Measurements from ENCODE around the gene MYPOP. TPM values are rescaled to one million over a fixed set of nuclear protein-coding genes. Genes with fewer than 3 reads are reported as not detected.

MYPOP gene
- polyA plus RNA-seq, 3 donors: 0.08 to 5.9 (median 0.39) TPM

DNA sequence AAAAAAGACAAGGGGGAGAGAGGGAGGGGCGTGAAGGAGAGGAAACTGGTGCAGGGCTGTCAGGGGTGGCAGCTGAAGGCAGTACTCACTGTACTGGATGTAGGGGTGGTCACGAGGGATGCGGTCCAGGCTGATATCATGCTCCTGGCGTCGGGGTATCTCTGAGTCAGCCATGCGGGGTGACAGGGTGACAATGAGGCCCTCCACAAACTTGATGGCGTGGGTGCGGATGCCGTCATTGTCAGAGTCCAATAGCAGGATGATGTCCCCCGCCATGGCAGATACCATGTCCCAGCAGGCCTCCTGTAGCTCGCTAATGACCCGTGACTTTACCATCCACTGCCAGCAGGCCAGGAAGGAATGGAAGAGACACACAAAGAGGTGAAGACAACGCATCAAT is 54.8 kb downstream of the MYPOP start:
- Mint-ChIP-seq H3K27me3 (ENCODE audit: low read depth in 3 of 3) (peaks cover 0 to 2% (median 0%) of the 10 kb centered on the region in 3 donors), H3K36me3 (peaks cover 76 to 91% of the 10 kb centered on the region in 2 donors), H3K27ac (no peak overlapping the region), H3K4me1 (no peaks in the 10 kb centered on the region), H3K4me3 (no peak overlapping the region), H3K9me3 (no peaks in the 10 kb centered on the region)
- intact Hi-C loops (cut with micrococcal nuclease): no loop called here
- H3K9me3 ChIP-seq (replicated peaks in 1 of 2; ENCODE audit: control insufficient read depth in 1 of 2, insufficient read depth in 1 of 2, low read length in 2 of 2): no peaks in the 10 kb centered on the region
- no peak for TF ChIP-seq CTCF (IDR thresholded peaks at IDR 0.05)
- H2AFZ ChIP-seq (ENCODE audit: insufficient read depth, low read depth, low read length, poor library complexity, severe bottlenecking): no peak overlapping the region
- DNase-seq: no peak
- H3K36me3 ChIP-seq (replicated peaks in 1 of 2; ENCODE audit: control insufficient read depth in 1 of 2, insufficient read depth in 2 of 2, low read length in 2 of 2): peaks cover 90 to 100% of the 10 kb centered on the region in 2 donors
- H3K4me1 ChIP-seq (ENCODE audit: control insufficient read depth in 1 of 2, insufficient read depth in 2 of 2, low read length in 2 of 2): no peaks in the 10 kb centered on the region
- no peak overlapping the region for H3K4me3 ChIP-seq (replicated peaks in 1 of 3; ENCODE audit: low read depth in 2 of 3, low read length in 3 of 3)
- no peaks in the 10 kb centered on the region for H3K27me3 ChIP-seq (ENCODE audit: control insufficient read depth in 2 of 2, insufficient read depth in 2 of 2, low read length in 2 of 2)
- no peak overlapping the region for H3K27ac ChIP-seq (ENCODE audit: low read depth in 1 of 2, low read length in 2 of 2)
- no peak overlapping the region for H3K4me2 ChIP-seq (replicated peaks; ENCODE audit: extremely low read depth, low read length, poor library complexity, severe bottlenecking)
- H4K20me1 ChIP-seq (ENCODE audit: insufficient read depth, low read length): peaks cover 58% of the 10 kb centered on the region
- 93% methylated on average over 10 of the region's 13 CpGs for WGBS (ENCODE audit: insufficient coverage)
- no peak overlapping the region for H3K9ac ChIP-seq (ENCODE audit: insufficient read depth, low read length, poor library complexity, severe bottlenecking)
- no peaks in the 10 kb centered on the region for H3K79me2 ChIP-seq (ENCODE audit: insufficient read depth, low read length)

DNA sequence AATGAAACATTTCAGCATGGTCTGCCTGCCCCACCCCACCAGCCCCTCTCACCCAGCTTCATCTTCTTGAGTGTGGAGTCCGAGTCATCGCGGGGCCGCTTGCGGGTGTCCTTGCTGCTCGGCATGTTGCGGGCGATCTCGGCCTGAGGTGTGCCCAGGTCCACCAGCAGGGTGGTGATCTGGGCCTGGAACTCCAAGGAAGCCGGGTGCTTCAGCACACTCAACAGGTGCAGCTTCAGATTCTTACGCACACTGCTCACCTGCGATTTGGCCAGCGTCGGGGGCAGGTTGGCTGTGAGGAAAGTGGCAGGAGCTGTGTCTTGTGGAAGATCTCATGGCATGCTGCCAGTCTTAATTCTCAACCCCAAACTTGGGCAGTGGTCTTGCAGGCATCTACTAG is 60.2 kb downstream of the MYPOP start:
- Histone ChIP-seq H4K20me1 (ENCODE audit: insufficient read depth, low read length) (peaks cover 42% of the 10 kb centered on the region), H3K4me1 (ENCODE audit: control insufficient read depth in 1 of 2, insufficient read depth in 2 of 2, low read length in 2 of 2) (no peaks in the 10 kb centered on the region), H3K4me3 (replicated peaks in 1 of 3; ENCODE audit: low read depth in 2 of 3, low read length in 3 of 3) (no peak overlapping the region), H3K9me3 (replicated peaks in 1 of 2; ENCODE audit: control insufficient read depth in 1 of 2, insufficient read depth in 1 of 2, low read length in 2 of 2) (no peaks in the 10 kb centered on the region), H3K9ac (ENCODE audit: insufficient read depth, low read length, poor library complexity, severe bottlenecking) (no peak overlapping the region), H3K27me3 (ENCODE audit: control insufficient read depth in 2 of 2, insufficient read depth in 2 of 2, low read length in 2 of 2) (no peaks in the 10 kb centered on the region), H2AFZ (ENCODE audit: insufficient read depth, low read depth, low read length, poor library complexity, severe bottlenecking) (no peak overlapping the region), H3K79me2 (ENCODE audit: insufficient read depth, low read length) (no peaks in the 10 kb centered on the region), H3K27ac (ENCODE audit: low read depth in 1 of 2, low read length in 2 of 2) (no peak overlapping the region), H3K4me2 (replicated peaks; ENCODE audit: extremely low read depth, low read length, poor library complexity, severe bottlenecking) (no peak overlapping the region), H3K36me3 (replicated peaks in 1 of 2; ENCODE audit: control insufficient read depth in 1 of 2, insufficient read depth in 2 of 2, low read length in 2 of 2) (peaks cover 85 to 98% of the 10 kb centered on the region in 2 donors)
- TF ChIP-seq CTCF (IDR thresholded peaks at IDR 0.05): no peak
- peaks cover 77 to 95% of the 10 kb centered on the region in 2 donors for H3K36me3 Mint-ChIP-seq
- H3K4me3 Mint-ChIP-seq: no peak overlapping the region
- H3K27me3 Mint-ChIP-seq (ENCODE audit: low read depth in 3 of 3): peaks cover 0 to 2% (median 0%) of the 10 kb centered on the region in 3 donors
- no peaks in the 10 kb centered on the region for H3K4me1 Mint-ChIP-seq
- intact Hi-C loops (cut with micrococcal nuclease): no loop called here
- DNase-seq: no peak
- 100% methylated on average over 9 of the region's 14 CpGs for WGBS (ENCODE audit: insufficient coverage)
- peaks cover 0 to 4% (median 0%) of the 10 kb centered on the region in 7 donors for H3K9me3 Mint-ChIP-seq
- H3K27ac Mint-ChIP-seq: no peak overlapping the region

Other genes with a start within 250 kb of the MYPOP start
- gene GIPR, start 234.4 kb downstream of the MYPOP start, polyA plus RNA-seq: not detected
- gene SNRPD2, start 210.7 kb downstream of the MYPOP start, polyA plus RNA-seq: 100 to 1,000 TPM; 251 to 516 (median 491) TPM
- gene QPCTL, start 209.9 kb downstream of the MYPOP start, polyA plus RNA-seq: 1 to 10 TPM in 1 of 3 donors, under 1 TPM in 2; 0.46 to 3.0 (median 0.90) TPM
- 1 to 10 TPM; 3.8 to 6.8 (median 5.5) TPM for gene FBXO46, start 171.7 kb downstream of the MYPOP start, polyA plus RNA-seq
- gene MEIOSIN, start 169.2 kb downstream of the MYPOP start, polyA plus RNA-seq: not detected
- gene SIX5, start 133.4 kb downstream of the MYPOP start, polyA plus RNA-seq: under 1 TPM in 1 of 3 donors, not detected in 2; 0.04 TPM
- 1 to 10 TPM in 1 of 3 donors, under 1 TPM in 1, not detected in 1; 0.17 to 3.8 TPM for gene DMPK, start 120.1 kb downstream of the MYPOP start, polyA plus RNA-seq
- gene DMWD, start 109.8 kb downstream of the MYPOP start, polyA plus RNA-seq: 1 to 10 TPM; 1.5 to 3.4 (median 2.4) TPM
- not detected for gene RSPH6A, start 87.3 kb downstream of the MYPOP start, polyA plus RNA-seq
- gene SYMPK, start 39.5 kb downstream of the MYPOP start, polyA plus RNA-seq: 10 to 100 TPM in 2 of 3 donors, 1 to 10 TPM in 1; 5.6 to 96.1 (median 15.7) TPM
- gene FOXA3, start 38.3 kb downstream of the MYPOP start, polyA plus RNA-seq: not detected
- gene IRF2BP1, start 16.5 kb downstream of the MYPOP start, polyA plus RNA-seq: 1 to 10 TPM; 2.0 to 3.9 (median 2.1) TPM
- not detected for gene NANOS2, start 12.2 kb upstream of the MYPOP start, polyA plus RNA-seq
- not detected for gene NOVA2, start 71.3 kb upstream of the MYPOP start, polyA plus RNA-seq
- gene CCDC61, start 92.9 kb upstream of the MYPOP start, polyA plus RNA-seq: 1 to 10 TPM; 4.3 to 8.8 (median 6.1) TPM
- under 1 TPM; 0.36 to 0.39 (median 0.37) TPM for gene PGLYRP1, start 120.4 kb upstream of the MYPOP start, polyA plus RNA-seq
- gene IGFL4, start 138.4 kb upstream of the MYPOP start, polyA plus RNA-seq: not detected
- not detected for gene IGFL3, start 222.1 kb upstream of the MYPOP start, polyA plus RNA-seq
- not detected for gene IGFL2, start 245.6 kb upstream of the MYPOP start, polyA plus RNA-seq

All from CD14-positive monocyte (primary cell).